B cell (primary cell): ENCODE data around the gene OSBP2.

Experiments
- CTCF ChIP-seq: fragments of 200-600 bp; IDR thresholded peaks from one replicate; pipeline ENCODE4 v1.8.0; 2022; ENCODE audit warnings: antibody characterized with exemption, mild to moderate bottlenecking
- EZH2 ChIP-seq: IDR thresholded peaks from 2 replicates; pipeline ENCODE4 v1.6.1; 2012; ENCODE audit warnings: borderline replicate concordance, low read depth, mild to moderate bottlenecking, moderate library complexity, low read length; ENCODE audit not compliant: insufficient read depth, poor library complexity, severe bottlenecking

DNA sequence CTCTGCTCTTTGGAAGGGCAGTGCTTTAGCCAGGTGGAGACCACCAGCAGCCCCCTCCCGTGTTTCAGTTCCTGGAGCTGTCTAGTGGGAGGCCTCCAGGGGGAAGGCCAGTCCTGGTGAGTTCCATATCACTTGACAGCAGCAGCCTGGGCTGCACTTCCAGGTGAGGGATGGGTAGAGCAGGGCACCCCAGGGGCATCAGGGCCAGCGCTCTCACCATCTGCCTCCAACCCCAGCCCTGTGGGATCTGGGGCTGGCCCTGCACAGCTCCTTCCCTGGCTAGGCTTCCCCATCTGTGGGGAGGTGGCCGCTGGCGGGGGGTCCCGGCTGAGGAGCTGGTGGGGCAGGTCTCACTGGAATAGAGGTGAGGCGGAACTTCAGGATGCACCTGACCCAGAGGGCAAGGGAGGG, 213.4 kb downstream of the OSBP2 start:
- TF ChIP-seq CTCF (no peak), EZH2 (no peak)
